ENCODE measurements around the gene SRPX.

SRPX gene

GRCh38 chrX:38154340-38154739 lies 66.3 kb downstream of the SRPX start:
- TF ChIP-seq, protein P1, sequence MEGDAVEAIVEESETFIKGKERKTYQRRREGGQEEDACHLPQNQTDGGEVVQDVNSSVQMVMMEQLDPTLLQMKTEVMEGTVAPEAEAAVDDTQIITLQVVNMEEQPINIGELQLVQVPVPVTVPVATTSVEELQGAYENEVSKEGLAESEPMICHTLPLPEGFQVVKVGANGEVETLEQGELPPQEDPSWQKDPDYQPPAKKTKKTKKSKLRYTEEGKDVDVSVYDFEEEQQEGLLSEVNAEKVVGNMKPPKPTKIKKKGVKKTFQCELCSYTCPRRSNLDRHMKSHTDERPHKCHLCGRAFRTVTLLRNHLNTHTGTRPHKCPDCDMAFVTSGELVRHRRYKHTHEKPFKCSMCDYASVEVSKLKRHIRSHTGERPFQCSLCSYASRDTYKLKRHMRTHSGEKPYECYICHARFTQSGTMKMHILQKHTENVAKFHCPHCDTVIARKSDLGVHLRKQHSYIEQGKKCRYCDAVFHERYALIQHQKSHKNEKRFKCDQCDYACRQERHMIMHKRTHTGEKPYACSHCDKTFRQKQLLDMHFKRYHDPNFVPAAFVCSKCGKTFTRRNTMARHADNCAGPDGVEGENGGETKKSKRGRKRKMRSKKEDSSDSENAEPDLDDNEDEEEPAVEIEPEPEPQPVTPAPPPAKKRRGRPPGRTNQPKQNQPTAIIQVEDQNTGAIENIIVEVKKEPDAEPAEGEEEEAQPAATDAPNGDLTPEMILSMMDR (IDR thresholded peaks at IDR 0.05; ENCODE audit: control extremely low read depth, extremely low read depth, low read depth, missing control alignments) = no peak
- ChIA-PET POLR2A (no interaction called here), CTCF (no interaction called here)
- DNase-seq (ENCODE audit: extremely low spot score) = no peak

DNA sequence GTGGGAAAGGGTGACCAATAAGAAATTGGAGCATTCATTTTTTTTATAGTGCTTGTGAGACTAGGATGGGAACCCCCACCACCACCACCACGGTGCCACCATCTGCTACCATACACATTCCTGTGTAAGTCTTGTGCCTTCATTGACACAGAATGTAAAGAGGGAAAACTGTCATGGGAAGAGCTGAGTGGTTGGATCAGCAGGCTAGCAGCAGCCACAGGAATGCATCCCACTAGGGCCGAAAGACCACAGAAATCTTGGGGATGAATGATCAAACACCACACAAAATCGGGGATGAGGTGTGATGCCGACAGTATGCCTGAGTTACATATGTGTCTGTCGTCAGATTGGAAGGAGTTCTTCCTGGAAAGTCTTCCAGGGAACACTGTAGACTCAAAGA lies 69.2 kb downstream of the SRPX start:
- TF ChIP-seq, protein P1 (IDR thresholded peaks at IDR 0.05; ENCODE audit: control extremely low read depth, extremely low read depth, low read depth, missing control alignments) = no peak
- no peak for DNase-seq (ENCODE audit: extremely low spot score)
- ChIA-PET CTCF (no interaction called here), POLR2A (no interaction called here)

DNA sequence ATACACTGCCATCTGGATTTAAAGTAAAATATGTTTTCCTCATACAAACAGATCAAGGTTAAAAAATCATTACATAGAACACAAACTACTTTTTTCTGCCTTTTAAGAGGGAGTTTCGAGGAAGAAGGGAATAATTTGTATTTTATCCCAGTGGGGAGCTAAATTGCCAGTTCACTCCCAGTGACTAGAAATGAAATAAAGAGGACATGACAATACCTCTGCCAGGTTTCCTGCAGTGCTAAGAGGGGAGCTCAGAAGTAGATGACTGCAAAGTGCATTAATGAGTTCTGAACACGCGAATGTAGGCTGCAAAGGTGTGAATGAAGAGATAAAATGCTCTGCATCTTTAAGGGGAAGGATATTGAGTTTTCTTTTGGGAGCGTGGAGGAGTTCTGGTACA lies 69.7 kb downstream of the SRPX start:
- POLR2A ChIA-PET = no interaction called here
- no peak for DNase-seq (ENCODE audit: extremely low spot score)
- TF ChIP-seq, protein P1 (IDR thresholded peaks at IDR 0.05; ENCODE audit: control extremely low read depth, extremely low read depth, low read depth, missing control alignments) = no peak
- CTCF ChIA-PET = no interaction called here

GRCh38 chrX:38149016-38149415 lies 71.7 kb downstream of the SRPX start:
- ChIA-PET POLR2A (no interaction called here), CTCF (interaction anchor here (3.2 kb wide), 1 partner anchor 18 kb away, joined by 9 read pairs; no protein-coding TSS in a partner anchor)
- TF ChIP-seq, protein P1 (IDR thresholded peaks at IDR 0.05; ENCODE audit: control extremely low read depth, extremely low read depth, low read depth, missing control alignments) = no peak
- no peak for DNase-seq (ENCODE audit: extremely low spot score)

DNA sequence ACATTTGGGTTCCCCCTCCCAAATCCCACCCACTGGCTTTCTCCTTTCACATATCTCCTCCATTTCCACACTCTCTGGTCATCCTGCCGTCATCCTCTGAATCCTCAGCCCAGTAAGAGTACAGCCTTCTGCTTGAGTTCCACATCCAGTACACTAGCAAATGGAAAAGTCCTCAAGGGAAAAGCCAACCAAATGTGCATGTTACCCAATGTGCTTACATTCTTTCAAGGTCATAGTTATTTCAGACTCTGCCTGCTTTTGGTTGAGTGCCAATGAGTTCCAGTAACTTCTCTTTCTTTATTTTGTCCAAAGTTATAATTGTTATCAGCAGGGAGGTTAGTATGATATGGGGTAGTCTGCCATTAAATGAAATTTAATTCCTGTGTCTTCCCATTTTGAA lies 78.1 kb downstream of the SRPX start:
- no peak for DNase-seq (ENCODE audit: extremely low spot score)
- POLR2A ChIA-PET = no interaction called here
- CTCF ChIA-PET = no interaction called here
- TF ChIP-seq, protein P1 (IDR thresholded peaks at IDR 0.05; ENCODE audit: control extremely low read depth, extremely low read depth, low read depth, missing control alignments) = no peak

- no peak for DNase-seq (ENCODE audit: extremely low spot score)
These were observed 81.8 kb downstream of the SRPX start for GRCh38 chrX:38138900-38139299.

More at GRCh38 chrX:38138900-38139299, 81.8 kb downstream of the SRPX start:
- POLR2A ChIA-PET = no interaction called here
- CTCF ChIA-PET = no interaction called here
- TF ChIP-seq, protein P1 (IDR thresholded peaks at IDR 0.05; ENCODE audit: control extremely low read depth, extremely low read depth, low read depth, missing control alignments) = no peak
